SU-DHL-6 (cell line): ENCODE results near the gene MEF2A.

Experiments
- H2AFZ ChIP-seq: fragments of 200-600 bp; sonication (generic); 2 replicates; pipeline ENCODE4 v1.6.1; 2014; ENCODE audit warnings: low read depth, mild to moderate bottlenecking, moderate library complexity, mixed read lengths, antibody characterized with exemption, low read length; ENCODE audit not compliant: severe bottlenecking
- H3F3A ChIP-seq: fragments of 200-600 bp; shearing (Covaris generic); 2 replicates; pipeline ENCODE4 v1.6.0; 2016; ENCODE audit warnings: antibody characterized with exemption, mild to moderate bottlenecking; ENCODE audit not compliant: insufficient read depth
- H3K27ac ChIP-seq: fragments of 200-600 bp; sonication (generic); 2 replicates; pipeline ENCODE4 v1.5.1; 2016; ENCODE audit warnings: low read depth, mild to moderate bottlenecking, low read length, moderate library complexity, mixed read lengths
- H3K27me3 ChIP-seq: fragments of 200-600 bp; sonication (generic), shearing (Covaris generic); 2 replicates; pipeline ENCODE4 v1.6.0; 2014; ENCODE audit warnings: mild to moderate bottlenecking, low read length
- H3K36me3 ChIP-seq: fragments of 200-600 bp; sonication (generic); 2 replicates; pipeline ENCODE4 v1.6.1; 2014; ENCODE audit warnings: mild to moderate bottlenecking, low read length, mixed read lengths
- H3K4me2 ChIP-seq: fragments of 300-600, 200-600 bp; shearing (Covaris generic), sonication (generic); 2 replicates; pipeline ENCODE4 v1.6.0; 2014; ENCODE audit warnings: low read length, low read depth, mild to moderate bottlenecking; ENCODE audit not compliant: poor library complexity, severe bottlenecking
- H3K4me3 ChIP-seq: fragments of 200-600 bp; sonication (generic); 2 replicates; pipeline ENCODE4 v1.5.1; 2014; ENCODE audit warnings: antibody characterized with exemption, low read length, mild to moderate bottlenecking, mixed read lengths; ENCODE audit not compliant: insufficient read depth, poor library complexity, severe bottlenecking
- H3K79me2 ChIP-seq: fragments of 200-600 bp; sonication (generic); 2 replicates; pipeline ENCODE4 v1.6.1; 2014; ENCODE audit warnings: mild to moderate bottlenecking, low read length, moderate library complexity; ENCODE audit not compliant: insufficient read depth
- H3K9ac ChIP-seq: fragments of 200-600 bp; sonication (generic); 2 replicates; pipeline ENCODE4 v1.7.0; 2014; ENCODE audit warnings: mild to moderate bottlenecking, low read length
- H3K9me2 ChIP-seq: fragments of 200-600 bp; sonication (generic); replicated peaks from 2 replicates; pipeline ENCODE4 v1.6.1; 2014; ENCODE audit warnings: low read length; ENCODE audit not compliant: insufficient read depth
- H3K9me3 ChIP-seq: fragments of 200-600 bp; sonication (generic); 2 replicates; pipeline ENCODE4 v1.6.1; 2014; ENCODE audit warnings: low read length, mixed read lengths; ENCODE audit not compliant: insufficient read depth
- H4K20me1 ChIP-seq: fragments of 200-600 bp; sonication (generic); 2 replicates; pipeline ENCODE4 v1.6.1; 2014; ENCODE audit warnings: low read depth, mild to moderate bottlenecking, antibody characterized with exemption, low read length, moderate library complexity, mixed read lengths
- CTCF ChIP-seq: fragments of 200-600 bp; sonication (generic); IDR thresholded peaks from one replicate; pipeline ENCODE4 v1.5.1; 2017; ENCODE audit warnings: antibody characterized with exemption, mild to moderate bottlenecking, low read length, moderate library complexity; ENCODE audit not compliant: insufficient read depth, poor library complexity, severe bottlenecking
- EZH2phosphoT487 ChIP-seq: fragments of 200-600 bp; sonication (generic), shearing (Covaris generic); conservative IDR thresholded peaks from 2 replicates; pipeline ENCODE4 v1.6.1; 2018; ENCODE audit warnings: mild to moderate bottlenecking, antibody characterized with exemption, low read length, moderate library complexity, mixed read lengths

Gene MEF2A

GRCh38 chr15:99722406-99722805 lies 156.6 kb downstream of the MEF2A start:
- Histone ChIP-seq H3K4me3 (no peak overlapping the region), H3K9ac (no peak overlapping the region), H3K36me3 (no peaks in the 10 kb centered on the region), H2AFZ (no peak overlapping the region), H4K20me1 (no peaks in the 10 kb centered on the region), H3K9me3 (no peaks in the 10 kb centered on the region), H3K9me2 (no peaks in the 10 kb centered on the region), H3K4me2 (no peak overlapping the region), H3K27ac (no peak overlapping the region), H3K79me2 (no peaks in the 10 kb centered on the region), H3F3A (no peaks in the 10 kb centered on the region), H3K27me3 (no peaks in the 10 kb centered on the region)
- TF ChIP-seq CTCF (no peak), EZH2phosphoT487 (no peak)

GRCh38 chr15:99726333-99726732 lies 160.5 kb downstream of the MEF2A start:
- Histone ChIP-seq H2AFZ (no peak overlapping the region), H3K4me3 (no peak overlapping the region), H3K4me2 (no peak overlapping the region), H3F3A (no peaks in the 10 kb centered on the region), H3K27ac (no peak overlapping the region), H3K27me3 (no peaks in the 10 kb centered on the region), H3K9me2 (no peaks in the 10 kb centered on the region), H3K9ac (no peak overlapping the region), H3K79me2 (no peaks in the 10 kb centered on the region), H3K36me3 (no peaks in the 10 kb centered on the region), H3K9me3 (no peaks in the 10 kb centered on the region), H4K20me1 (no peaks in the 10 kb centered on the region)
- TF ChIP-seq EZH2phosphoT487 (no peak), CTCF (no peak)

GRCh38 chr15:99727330-99727729 lies 161.5 kb downstream of the MEF2A start:
- no peak overlapping the region for H2AFZ ChIP-seq
- H3K27me3 ChIP-seq, result no peaks in the 10 kb centered on the region
- no peaks in the 10 kb centered on the region for H3K9me2 ChIP-seq
- H3K79me2 ChIP-seq, result no peaks in the 10 kb centered on the region
- H3K36me3 ChIP-seq, result no peaks in the 10 kb centered on the region
- no peak overlapping the region for H3K4me2 ChIP-seq
- H3K9me3 ChIP-seq, result no peaks in the 10 kb centered on the region
- H3F3A ChIP-seq, result no peaks in the 10 kb centered on the region
- H3K4me3 ChIP-seq, result no peak overlapping the region
- H4K20me1 ChIP-seq, result no peaks in the 10 kb centered on the region
- H3K27ac ChIP-seq, result no peak overlapping the region
- TF ChIP-seq EZH2phosphoT487, result no peak
- no peak overlapping the region for H3K9ac ChIP-seq

GRCh38 chr15:99727733-99728132 lies 161.9 kb downstream of the MEF2A start:
- TF ChIP-seq EZH2phosphoT487 (no peak), CTCF (no peak)
- no peak overlapping the region for H3K4me2 ChIP-seq
- H3K27me3 ChIP-seq, result no peaks in the 10 kb centered on the region
- H3K9ac ChIP-seq, result no peak overlapping the region
- H4K20me1 ChIP-seq, result no peaks in the 10 kb centered on the region
- H3K9me2 ChIP-seq, result no peaks in the 10 kb centered on the region
- no peaks in the 10 kb centered on the region for H3K79me2 ChIP-seq
- H3K4me3 ChIP-seq, result no peak overlapping the region
- no peaks in the 10 kb centered on the region for H3F3A ChIP-seq
- H3K36me3 ChIP-seq, result no peaks in the 10 kb centered on the region
- no peak overlapping the region for H2AFZ ChIP-seq
- H3K27ac ChIP-seq, result no peak overlapping the region
- H3K9me3 ChIP-seq, result no peaks in the 10 kb centered on the region
